ENCODE measurements around the gene UNC79. TPM values are rescaled to one million over a fixed set of nuclear protein-coding genes. Genes with fewer than 3 reads are reported as not detected.
"Not testable (repeated sequence)": the region's sequence is repeated elsewhere in the genome, so short reads cannot be mapped to it uniquely, and the experiment has no call there.

UNC79 gene
- total RNA-seq, 2 experiments from 2014 or later, result 0.02 TPM; not detected in 1

GRCh38 chr14:93490001-93490400, 59.3 kb downstream of the UNC79 start:
- CTCF ChIA-PET, result no interaction called here
- POLR2A ChIA-PET, result no interaction called here

GRCh38 chr14:93493054-93493453, 62.3 kb downstream of the UNC79 start:
- CTCF ChIA-PET, result no interaction called here
- POLR2A ChIA-PET, result no interaction called here

GRCh38 chr14:93493622-93494021, 62.9 kb downstream of the UNC79 start:
- CTCF ChIA-PET, POLR2A ChIA-PET: not testable (repeated sequence)

- ChIA-PET POLR2A (no interaction called here), CTCF (no interaction called here)
Observed at GRCh38 chr14:93496856-93497741, 66.4 kb downstream of the UNC79 start.

- CTCF ChIA-PET, result no interaction called here
- POLR2A ChIA-PET, result no interaction called here
Observed at GRCh38 chr14:93510056-93510455, 79.3 kb downstream of the UNC79 start.

- POLR2A ChIA-PET, result no interaction called here
- CTCF ChIA-PET, result no interaction called here
Observed at GRCh38 chr14:93511001-93511400, 80.3 kb downstream of the UNC79 start.

GRCh38 chr14:93520053-93520607, 89.4 kb downstream of the UNC79 start:
- POLR2A ChIA-PET, result no interaction called here

GRCh38 chr14:93522221-93522620, 91.5 kb downstream of the UNC79 start:
- ChIA-PET CTCF (no interaction called here), POLR2A (no interaction called here)

More at GRCh38 chr14:93520053-93520607, 89.4 kb downstream of the UNC79 start:
- CTCF ChIA-PET, result no interaction called here

- CTCF ChIA-PET, POLR2A ChIA-PET: not testable (repeated sequence)
Observed at GRCh38 chr14:93525216-93525615, 94.5 kb downstream of the UNC79 start.

- ChIA-PET CTCF (no interaction called here), POLR2A (no interaction called here)
Observed at GRCh38 chr14:93525696-93526451, 95.1 kb downstream of the UNC79 start.

GRCh38 chr14:93527203-93527607, 96.5 kb downstream of the UNC79 start:
- ChIA-PET POLR2A (no interaction called here), CTCF (no interaction called here)

- CTCF ChIA-PET, result no interaction called here
- POLR2A ChIA-PET, result no interaction called here
Observed at GRCh38 chr14:93528884-93529558, 98.3 kb downstream of the UNC79 start.

GRCh38 chr14:93531644-93532043, 100.9 kb downstream of the UNC79 start:
- ChIA-PET CTCF (no interaction called here), POLR2A (no interaction called here)

GRCh38 chr14:93532541-93532940, 101.8 kb downstream of the UNC79 start:
- ChIA-PET CTCF (no interaction called here), POLR2A (no interaction called here)

GRCh38 chr14:93533437-93533836, 102.7 kb downstream of the UNC79 start:
- CTCF ChIA-PET, result no interaction called here
- POLR2A ChIA-PET, result no interaction called here

GRCh38 chr14:93533842-93534241, 103.1 kb downstream of the UNC79 start:
- ChIA-PET CTCF (no interaction called here), POLR2A (no interaction called here)

GRCh38 chr14:93535537-93535936, 104.8 kb downstream of the UNC79 start:
- ChIA-PET POLR2A (no interaction called here), CTCF (no interaction called here)

- CTCF ChIA-PET, result no interaction called here
- POLR2A ChIA-PET, result no interaction called here
Observed at GRCh38 chr14:93536945-93537344, 106.2 kb downstream of the UNC79 start.

GRCh38 chr14:93537951-93538350, 107.2 kb downstream of the UNC79 start:
- POLR2A ChIA-PET, result no interaction called here
- CTCF ChIA-PET, result no interaction called here

- POLR2A ChIA-PET, result no interaction called here
Observed at GRCh38 chr14:93538413-93538812, 107.7 kb downstream of the UNC79 start.

GRCh38 chr14:93540235-93540634, 109.5 kb downstream of the UNC79 start:
- ChIA-PET POLR2A (no interaction called here), CTCF (no interaction called here)

More at GRCh38 chr14:93538413-93538812, 107.7 kb downstream of the UNC79 start:
- CTCF ChIA-PET, result no interaction called here

All from activated CD8-positive, alpha-beta memory T cell treated with anti-CD3 and anti-CD28 coated beads for 36 hours (primary cell).